ENCODE data around the gene GID4. TPM values are rescaled to one million over a fixed set of nuclear protein-coding genes. Genes with fewer than 3 reads are reported as not detected.
"Not testable (repeated sequence)": the region's sequence is repeated elsewhere in the genome, so short reads cannot be mapped to it uniquely, and the experiment has no call there.

GID4 gene
- total RNA-seq, 1 donor from 2014 or later = 18.0 TPM

GRCh38 chr17:17994271-17995069, 44.7 kb upstream of the GID4 start:
- Histone ChIP-seq H3K4me1 (peaks cover 14% of the 10 kb centered on the region), H3K9me3 (replicated peaks) (no peaks in the 10 kb centered on the region), H3K4me3 (no peak overlapping the region), H3K27ac (replicated peaks) (no peak overlapping the region), H3K27me3 (ENCODE audit: low read depth) (no peaks in the 10 kb centered on the region), H3K36me3 (no peaks in the 10 kb centered on the region)
- TF ChIP-seq, protein P1, sequence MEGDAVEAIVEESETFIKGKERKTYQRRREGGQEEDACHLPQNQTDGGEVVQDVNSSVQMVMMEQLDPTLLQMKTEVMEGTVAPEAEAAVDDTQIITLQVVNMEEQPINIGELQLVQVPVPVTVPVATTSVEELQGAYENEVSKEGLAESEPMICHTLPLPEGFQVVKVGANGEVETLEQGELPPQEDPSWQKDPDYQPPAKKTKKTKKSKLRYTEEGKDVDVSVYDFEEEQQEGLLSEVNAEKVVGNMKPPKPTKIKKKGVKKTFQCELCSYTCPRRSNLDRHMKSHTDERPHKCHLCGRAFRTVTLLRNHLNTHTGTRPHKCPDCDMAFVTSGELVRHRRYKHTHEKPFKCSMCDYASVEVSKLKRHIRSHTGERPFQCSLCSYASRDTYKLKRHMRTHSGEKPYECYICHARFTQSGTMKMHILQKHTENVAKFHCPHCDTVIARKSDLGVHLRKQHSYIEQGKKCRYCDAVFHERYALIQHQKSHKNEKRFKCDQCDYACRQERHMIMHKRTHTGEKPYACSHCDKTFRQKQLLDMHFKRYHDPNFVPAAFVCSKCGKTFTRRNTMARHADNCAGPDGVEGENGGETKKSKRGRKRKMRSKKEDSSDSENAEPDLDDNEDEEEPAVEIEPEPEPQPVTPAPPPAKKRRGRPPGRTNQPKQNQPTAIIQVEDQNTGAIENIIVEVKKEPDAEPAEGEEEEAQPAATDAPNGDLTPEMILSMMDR (IDR thresholded peaks at IDR 0.05; ENCODE audit: borderline replicate concordance) = peak; percentile 66
- peak; percentile 31 for DNase-seq
- intact Hi-C loops (cut with micrococcal nuclease) = no loop called here

GRCh38 chr17:17995887-17996286, 43.3 kb upstream of the GID4 start:
- DNase-seq; intact Hi-C loops (cut with micrococcal nuclease); H3K27ac ChIP-seq (replicated peaks); H3K9me3 ChIP-seq (replicated peaks); H3K27me3 ChIP-seq (ENCODE audit: low read depth); H3K4me3 ChIP-seq; H3K36me3 ChIP-seq: not testable (repeated sequence)
- H3K4me1 ChIP-seq = peaks cover 14% of the 10 kb centered on the region

DNA sequence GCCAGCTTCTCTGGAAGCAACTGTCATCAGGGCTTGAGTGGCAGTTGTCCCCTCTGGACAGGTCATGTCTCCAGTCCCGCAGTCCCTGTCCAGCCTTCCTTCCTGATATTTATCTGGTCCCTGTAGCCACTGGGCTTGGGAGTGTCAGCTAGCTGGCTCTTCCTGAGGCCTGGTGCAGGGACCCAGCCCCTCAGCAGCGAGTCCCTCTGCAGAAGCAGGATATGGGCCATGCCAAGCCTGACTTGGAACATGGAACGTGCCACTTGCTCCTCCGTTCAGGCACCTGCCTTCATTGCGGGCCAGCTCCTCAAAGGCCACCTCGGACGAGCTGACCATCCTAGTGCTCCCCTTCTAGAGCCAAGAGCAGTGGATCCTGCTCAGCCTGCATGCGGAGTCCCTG, 40.3 kb upstream of the GID4 start:
- peaks cover 14% of the 10 kb centered on the region for H3K4me1 ChIP-seq
- intact Hi-C loops (cut with micrococcal nuclease) = no loop called here

GRCh38 chr17:17999364-18000029, 39.7 kb upstream of the GID4 start:
- H3K4me3 ChIP-seq = no peak overlapping the region
- TF ChIP-seq, protein P1 (IDR thresholded peaks at IDR 0.05; ENCODE audit: borderline replicate concordance) = no peak
- no peak overlapping the region for H3K27ac ChIP-seq (replicated peaks)
- H3K27me3 ChIP-seq (ENCODE audit: low read depth) = no peaks in the 10 kb centered on the region
- H3K4me1 ChIP-seq = peaks cover 17% of the 10 kb centered on the region
- DNase-seq = no peak
- intact Hi-C loops (cut with micrococcal nuclease) = no loop called here
- no peaks in the 10 kb centered on the region for H3K9me3 ChIP-seq (replicated peaks)
- H3K36me3 ChIP-seq = no peaks in the 10 kb centered on the region

More for the DNA sequence above, 40.3 kb upstream of the GID4 start:
- no peak overlapping the region for H3K27ac ChIP-seq (replicated peaks)
- no peak overlapping the region for H3K4me3 ChIP-seq
- no peaks in the 10 kb centered on the region for H3K9me3 ChIP-seq (replicated peaks)
- H3K36me3 ChIP-seq = no peaks in the 10 kb centered on the region
- DNase-seq = no peak
- TF ChIP-seq, protein P1 (IDR thresholded peaks at IDR 0.05; ENCODE audit: borderline replicate concordance) = no peak
- no peaks in the 10 kb centered on the region for H3K27me3 ChIP-seq (ENCODE audit: low read depth)

GRCh38 chr17:18000030-18000408, 39.2 kb upstream of the GID4 start:
- Histone ChIP-seq H3K36me3 (no peaks in the 10 kb centered on the region), H3K27ac (replicated peaks) (no peak overlapping the region), H3K4me3 (no peak overlapping the region), H3K9me3 (replicated peaks) (no peaks in the 10 kb centered on the region), H3K4me1 (peaks cover 17% of the 10 kb centered on the region), H3K27me3 (ENCODE audit: low read depth) (no peaks in the 10 kb centered on the region)
- no peak for DNase-seq
- TF ChIP-seq, protein P1 (IDR thresholded peaks at IDR 0.05; ENCODE audit: borderline replicate concordance) = no peak
- intact Hi-C loops (cut with micrococcal nuclease) = no loop called here

GRCh38 chr17:18002171-18002570, 37.0 kb upstream of the GID4 start:
- Histone ChIP-seq H3K27me3 (ENCODE audit: low read depth) (no peaks in the 10 kb centered on the region), H3K4me3 (no peak overlapping the region), H3K36me3 (no peaks in the 10 kb centered on the region), H3K9me3 (replicated peaks) (no peaks in the 10 kb centered on the region), H3K4me1 (peaks cover 25% of the 10 kb centered on the region), H3K27ac (replicated peaks) (no peak overlapping the region)
- no peak for DNase-seq
- intact Hi-C loops (cut with micrococcal nuclease) = no loop called here
- TF ChIP-seq, protein P1 (IDR thresholded peaks at IDR 0.05; ENCODE audit: borderline replicate concordance) = no peak

All from left ventricle myocardium inferior (tissue), 1 donor.